Epithelial cell of proximal tubule (primary cell): ENCODE results near the gene EYA4. TPM values are rescaled to one million over a fixed set of nuclear protein-coding genes. Genes with fewer than 3 reads are reported as not detected.

Experiments used
- DNase-seq: peaks from one replicate; pipeline ENCODE4 v3.0.0-alpha.2; 2011; ENCODE audit warnings: low read depth
- H3K4me3 ChIP-seq: 2 replicates; pipeline ENCODE4 v1.5.1; 2011; ENCODE audit warnings: low read depth, mild to moderate bottlenecking, low read length
- CTCF ChIP-seq: conservative IDR thresholded peaks from 2 replicates; pipeline ENCODE4 v1.5.1; 2012; ENCODE audit warnings: low read depth, mild to moderate bottlenecking, low read length
- total RNA-seq: library from RNA; depleted of rRNA; stranded (reverse); fragments of >200 nt; gene quantifications from 2 replicates; pipeline ENCODE4 v1.2.3, GENCODE V29; 2015

EYA4 gene
- total RNA-seq, 1 donor from 2014 or later = not detected

DNA sequence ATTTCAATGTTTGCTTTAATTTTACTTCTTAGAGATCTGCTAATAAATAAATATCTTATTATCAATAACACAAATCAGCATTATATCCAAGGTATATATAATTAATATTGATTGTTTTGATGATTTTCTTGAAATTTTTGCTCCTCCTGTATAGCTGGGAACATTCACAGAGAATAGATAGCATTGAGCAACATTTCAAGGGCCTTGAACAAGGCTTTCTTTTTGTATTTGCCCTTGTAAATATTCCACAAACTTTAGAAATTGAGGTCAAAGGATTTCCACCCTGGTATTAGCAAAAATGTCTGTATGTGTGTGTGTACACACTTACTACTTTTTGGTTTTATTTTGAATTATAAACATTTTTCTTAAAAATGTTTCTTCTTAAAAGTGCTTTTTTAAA is 205.6 kb downstream of the EYA4 start:
- no peak overlapping the region for H3K4me3 ChIP-seq
- DNase-seq = no peak
- no peak for TF ChIP-seq CTCF

DNA sequence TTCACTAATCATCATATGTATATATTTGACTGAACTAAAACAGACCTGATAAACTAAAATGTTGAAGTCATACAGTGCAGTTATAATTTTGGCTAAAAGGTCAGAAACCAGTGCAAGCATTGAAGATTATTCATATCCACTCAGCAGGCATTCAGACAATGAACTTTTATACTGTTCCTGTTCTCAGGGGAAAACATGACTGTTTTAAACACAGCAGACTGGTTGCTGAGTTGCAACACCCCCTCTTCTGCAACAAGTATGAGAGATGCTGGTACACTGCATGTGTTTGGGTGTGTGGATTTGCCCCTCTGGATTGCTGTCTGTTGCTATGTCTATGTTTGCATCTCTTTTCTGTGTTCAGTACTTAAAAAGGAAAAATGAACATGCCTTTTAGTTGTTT is 206.8 kb downstream of the EYA4 start:
- TF ChIP-seq CTCF = no peak
- DNase-seq = no peak

GRCh38 chr6:133456439-133456838 is 215.3 kb downstream of the EYA4 start:
- no peak overlapping the region for H3K4me3 ChIP-seq
- DNase-seq = no peak
- TF ChIP-seq CTCF = no peak

More for the DNA sequence above, 206.8 kb downstream of the EYA4 start:
- no peak overlapping the region for H3K4me3 ChIP-seq

GRCh38 chr6:133456944-133457343 is 215.8 kb downstream of the EYA4 start:
- H3K4me3 ChIP-seq = no peak overlapping the region
- TF ChIP-seq CTCF = no peak
- no peak for DNase-seq

- H3K4me3 ChIP-seq = no peak overlapping the region
- TF ChIP-seq CTCF = no peak
These were observed 218.9 kb downstream of the EYA4 start for GRCh38 chr6:133460101-133460500.

DNA sequence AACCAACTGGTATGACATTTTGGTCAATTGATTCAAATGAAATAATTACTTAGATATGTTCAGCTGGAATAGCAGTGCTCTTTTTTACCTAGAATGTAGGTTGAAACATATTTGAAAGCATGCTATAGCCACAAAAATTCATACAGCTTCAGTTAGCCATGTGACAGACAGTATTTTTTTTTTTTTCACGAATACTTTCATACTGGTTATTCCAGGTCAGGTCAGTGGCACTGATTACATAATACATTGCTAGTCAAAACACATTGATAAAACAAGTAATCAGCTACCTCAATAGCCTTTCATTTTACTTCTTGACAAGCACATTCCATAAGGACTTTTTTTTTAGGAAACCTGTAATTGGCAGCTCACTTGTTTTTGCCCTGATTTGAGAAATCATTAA is 222.6 kb downstream of the EYA4 start:
- no peak for DNase-seq
- TF ChIP-seq CTCF = no peak
- H3K4me3 ChIP-seq = no peak overlapping the region

More at GRCh38 chr6:133460101-133460500, 218.9 kb downstream of the EYA4 start:
- DNase-seq = no peak

- DNase-seq = no peak
- TF ChIP-seq CTCF = no peak
- no peak overlapping the region for H3K4me3 ChIP-seq
These were observed 225.5 kb downstream of the EYA4 start for GRCh38 chr6:133466680-133467079.
